ENCODE data around the gene ATP5MG. TPM values are rescaled to one million over a fixed set of nuclear protein-coding genes. Genes with fewer than 3 reads are reported as not detected.

Gene ATP5MG
- total and polyA plus RNA-seq, 2 of the 4 experiments (the other 2 are of a cell fraction): 144 to 219 TPM

DNA sequence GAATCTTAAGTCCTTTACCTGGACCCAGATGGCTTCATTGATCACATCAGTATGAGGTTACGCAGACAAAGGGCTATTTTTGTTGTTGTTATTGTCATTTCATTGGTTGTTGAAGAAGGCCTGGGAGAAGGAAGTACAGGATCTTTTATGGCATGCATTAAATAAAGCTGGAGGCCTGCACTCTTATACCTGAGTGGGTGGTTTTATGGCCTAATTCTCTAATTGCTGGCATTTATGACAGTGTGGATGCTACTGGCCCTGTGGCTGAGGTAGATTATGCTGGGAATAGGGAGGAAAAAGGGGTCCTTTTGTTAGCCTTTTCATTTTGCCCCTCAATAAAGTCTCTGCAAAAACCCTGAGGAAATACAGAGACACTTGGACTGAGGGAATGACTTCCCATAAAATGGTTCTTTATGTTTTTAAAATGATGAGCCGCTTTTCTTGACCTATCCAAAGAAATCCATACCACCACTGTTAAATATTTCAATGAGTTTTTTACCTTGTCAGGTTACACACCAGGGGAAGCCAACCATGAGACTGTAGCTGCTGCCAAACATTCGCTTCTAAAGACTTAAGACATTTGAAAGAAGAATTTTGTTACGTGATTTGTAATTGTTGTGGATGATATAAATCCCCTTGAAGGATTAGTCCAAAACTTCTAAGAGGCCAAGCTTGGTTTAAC lies 41.6 kb downstream of the ATP5MG start:
- TF ChIP-seq RAD21 (IDR thresholded peaks at IDR 0.05; ENCODE audit: low read length): no peak
- no peak for TF ChIP-seq RCOR1 (IDR thresholded peaks at IDR 0.05; ENCODE audit: insufficient replicate concordance, low read length)
- TF ChIP-seq MAFK (IDR thresholded peaks at IDR 0.05; ENCODE audit: low read depth, low read length): no peak
- TF ChIP-seq SMC3 (IDR thresholded peaks at IDR 0.05; ENCODE audit: low read depth, low read length): no peak
- TF ChIP-seq NFE2L2 (IDR thresholded peaks at IDR 0.05; ENCODE audit: low read depth, low read length): no peak
- no peak for TF ChIP-seq CEBPB (IDR thresholded peaks at IDR 0.05; ENCODE audit: low read depth, low read length)
- no peak for TF ChIP-seq MXI1 (IDR thresholded peaks at IDR 0.05; ENCODE audit: borderline replicate concordance, low read depth, low read length)
- no peak for TF ChIP-seq ELK1 (IDR thresholded peaks at IDR 0.05; ENCODE audit: borderline replicate concordance, low read depth, low read length)
- TF ChIP-seq CTCF (conservative IDR thresholded peaks at IDR 0.05; ENCODE audit: low read depth, low read length): no peak
- TF ChIP-seq MAZ (IDR thresholded peaks at IDR 0.05; ENCODE audit: borderline replicate concordance, low read depth, low read length): no peak
- TF ChIP-seq FOS (IDR thresholded peaks at IDR 0.05; ENCODE audit: low read depth, low read length): no peak
- TF ChIP-seq RFX5 (IDR thresholded peaks at IDR 0.05; ENCODE audit: low read depth, low read length): no peak

More for the DNA sequence above, 41.6 kb downstream of the ATP5MG start:
- no peak overlapping the region for H3K56ac ChIP-seq (ENCODE audit: extremely low read depth, insufficient read depth, low read length)
- peaks cover 84% of the 10 kb centered on the region for H4K20me1 ChIP-seq (ENCODE audit: insufficient read depth, low read length)
- H3K4me3 ChIP-seq (ENCODE audit: insufficient read depth, low read depth, low read length): no peak overlapping the region
- H2AFZ ChIP-seq (replicated peaks; ENCODE audit: low read length, poor library complexity): no peak overlapping the region
- DNase-seq: no peak
- H3K4ac ChIP-seq (ENCODE audit: low read depth, low read length): no peak overlapping the region
- no peak overlapping the region for H3K27ac ChIP-seq (ENCODE audit: insufficient read depth, low read length)
- H3K14ac ChIP-seq (replicated peaks; ENCODE audit: low read depth, low read length): no peak overlapping the region
- 100% methylated on average over 1 of the region's 4 CpGs; no CpG with 5 or more reads in 1 of the 2 experiments for WGBS, 2 experiments (ENCODE audit: extremely low coverage in 2 of 2, insufficient read length in 1 of 2)
- H4K8ac ChIP-seq (ENCODE audit: low read depth in 2 of 2, low read length in 2 of 2): no peak overlapping the region
- no TSS peak for BruUV-seq (replicated peaks)
- in situ Hi-C loops (cut with MboI; ENCODE audit: low sequenced_read_pairs) (no loop called here), intact Hi-C loops (cut with micrococcal nuclease) (no loop called here), dilution Hi-C loops (cut with HindIII; ENCODE audit: low sequenced_read_pairs, unreplicated experiment) (no loop called here)
- no peak for ATAC-seq (ENCODE audit: low read depth)
- no peak overlapping the region for H4K91ac ChIP-seq (ENCODE audit: insufficient read depth, low read depth, low read length)
- no peak overlapping the region for H3K23ac ChIP-seq (ENCODE audit: low read depth, low read length)
- ChIA-PET CTCF (no interaction called here), POLR2A (ENCODE audit: unreplicated experiment) (no interaction called here)
- no peaks in the 10 kb centered on the region for H3K9me3 ChIP-seq (ENCODE audit: control insufficient read depth, insufficient read depth, low read length)
- H3K27me3 ChIP-seq (ENCODE audit: control insufficient read depth, insufficient read depth, low read length): no peaks in the 10 kb centered on the region
- no peak overlapping the region for H2AK5ac ChIP-seq (ENCODE audit: low read depth, low read length)
- H3K36me3 ChIP-seq (ENCODE audit: control insufficient read depth, insufficient read depth, low read length): 0 out of 2 replicates have a peak, but pooled peaks cover 2% of the 10 kb centered on the region
- H4K5ac ChIP-seq (ENCODE audit: low read depth, low read length): no peak overlapping the region
- H2AK9ac ChIP-seq (replicated peaks; ENCODE audit: low read depth, low read length, poor library complexity): no peak overlapping the region
- no peak overlapping the region for H3K18ac ChIP-seq (ENCODE audit: low read depth, low read length)
- no peak overlapping the region for H2BK120ac ChIP-seq (ENCODE audit: low read depth, low read length)
- H2BK15ac ChIP-seq (ENCODE audit: low read depth, low read length): no peak overlapping the region
- H3K9ac ChIP-seq (ENCODE audit: low read depth, low read length): no peak overlapping the region
- H2BK20ac ChIP-seq (ENCODE audit: low read depth, low read length): no peak overlapping the region
- H3K79me1 ChIP-seq (ENCODE audit: low read depth in 1 of 2, low read length in 2 of 2): peaks cover 10 to 75% of the 10 kb centered on the region in 2 experiments; a peak in 3 of 4 replicates
- no peak overlapping the region for H2BK5ac ChIP-seq (ENCODE audit: low read depth, low read length, poor library complexity, severe bottlenecking)
- no peak overlapping the region for H3K4me2 ChIP-seq (ENCODE audit: low read depth, low read length)
- H3K4me1 ChIP-seq (ENCODE audit: control insufficient read depth, insufficient read depth, low read length): peaks cover 8% of the 10 kb centered on the region
- peaks cover 5% of the 10 kb centered on the region; the same call in 1 of the 2 replicates for H3K9me1 ChIP-seq (ENCODE audit: insufficient read depth, low read length)
